ENCODE data around the gene MRPL49.

DNA sequence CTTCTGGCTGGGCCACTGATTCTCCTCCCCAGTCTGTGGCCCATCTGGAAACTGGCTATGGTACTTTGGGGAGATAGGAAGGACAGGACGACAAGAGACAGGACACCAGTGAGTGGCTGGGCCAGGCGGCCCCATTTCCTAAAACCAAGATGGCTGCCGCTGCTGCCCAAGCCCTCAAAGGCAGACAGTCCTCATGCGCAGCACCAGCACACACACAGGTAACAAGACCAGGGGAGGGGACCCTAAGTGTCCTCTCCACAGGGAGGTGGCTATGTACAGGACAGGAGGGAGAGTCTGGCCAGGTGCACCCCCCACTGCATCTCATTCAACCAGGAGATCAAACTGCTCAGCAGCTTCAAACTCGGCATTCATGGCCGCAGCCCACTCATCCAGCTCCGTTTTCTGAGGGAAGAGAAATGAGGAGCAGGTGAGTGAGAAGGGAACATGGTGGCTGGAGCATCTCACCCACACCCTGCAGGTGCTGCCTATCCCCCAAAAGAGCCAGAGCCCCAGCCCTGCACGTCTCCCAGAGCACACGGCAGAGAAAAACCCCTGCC lies 43.3 kb upstream of the MRPL49 start:
- TF ChIP-seq, protein P1, sequence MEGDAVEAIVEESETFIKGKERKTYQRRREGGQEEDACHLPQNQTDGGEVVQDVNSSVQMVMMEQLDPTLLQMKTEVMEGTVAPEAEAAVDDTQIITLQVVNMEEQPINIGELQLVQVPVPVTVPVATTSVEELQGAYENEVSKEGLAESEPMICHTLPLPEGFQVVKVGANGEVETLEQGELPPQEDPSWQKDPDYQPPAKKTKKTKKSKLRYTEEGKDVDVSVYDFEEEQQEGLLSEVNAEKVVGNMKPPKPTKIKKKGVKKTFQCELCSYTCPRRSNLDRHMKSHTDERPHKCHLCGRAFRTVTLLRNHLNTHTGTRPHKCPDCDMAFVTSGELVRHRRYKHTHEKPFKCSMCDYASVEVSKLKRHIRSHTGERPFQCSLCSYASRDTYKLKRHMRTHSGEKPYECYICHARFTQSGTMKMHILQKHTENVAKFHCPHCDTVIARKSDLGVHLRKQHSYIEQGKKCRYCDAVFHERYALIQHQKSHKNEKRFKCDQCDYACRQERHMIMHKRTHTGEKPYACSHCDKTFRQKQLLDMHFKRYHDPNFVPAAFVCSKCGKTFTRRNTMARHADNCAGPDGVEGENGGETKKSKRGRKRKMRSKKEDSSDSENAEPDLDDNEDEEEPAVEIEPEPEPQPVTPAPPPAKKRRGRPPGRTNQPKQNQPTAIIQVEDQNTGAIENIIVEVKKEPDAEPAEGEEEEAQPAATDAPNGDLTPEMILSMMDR (IDR thresholded peaks at IDR 0.05; ENCODE audit: extremely low read depth in 1 of 2, insufficient read depth in 1 of 2, low read depth in 1 of 2, low read length in 2 of 2), result no peak
- TF ChIP-seq, protein P2, sequence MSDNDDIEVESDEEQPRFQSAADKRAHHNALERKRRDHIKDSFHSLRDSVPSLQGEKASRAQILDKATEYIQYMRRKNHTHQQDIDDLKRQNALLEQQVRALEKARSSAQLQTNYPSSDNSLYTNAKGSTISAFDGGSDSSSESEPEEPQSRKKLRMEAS (IDR thresholded peaks at IDR 0.05; ENCODE audit: insufficient read depth, insufficient read length), result no peak
